Vagina (tissue), 2 donors: ENCODE data around the gene APPL2. TPM values are rescaled to one million over a fixed set of nuclear protein-coding genes. Genes with fewer than 3 reads are reported as not detected.
"Not testable (repeated sequence)": the region's sequence is repeated elsewhere in the genome, so short reads cannot be mapped to it uniquely, and the experiment has no call there.

Source experiments
- DNase-seq, 2 donors: peaks; one replicate each; pipeline ENCODE4 v3.0.0-alpha.2; 2017; ENCODE audit errors: extremely low spot score in 2 of 2
- H3K27ac ChIP-seq: fragments of 200-600 bp; sonication (generic); one replicate; pipeline ENCODE4 v1.5.1; 2019
- H3K27me3 ChIP-seq: fragments of 200-600 bp; sonication (generic); one replicate; pipeline ENCODE4 v1.5.1; 2019
- H3K36me3 ChIP-seq, 2 donors: fragments of 200-600 bp; sonication (generic); one replicate each; pipeline ENCODE4 v1.5.1; 2017 to 2019
- H3K4me1 ChIP-seq: fragments of 200-600 bp; sonication (generic); one replicate; pipeline ENCODE4 v1.5.1; 2019
- H3K4me3 ChIP-seq, 2 donors: fragments of 200-600 bp; sonication (generic); 1 replicate in 1 of 2; 2 replicates in 1 of 2; pipeline ENCODE4 v1.5.1; 2016 to 2019
- H3K9me3 ChIP-seq: fragments of 200-600 bp; sonication (generic); one replicate; pipeline ENCODE4 v1.5.1; 2019
- CTCF ChIP-seq, 3 experiments: fragments of 450-650 bp in 2 of 3; fragments of 200-600 bp in 1 of 3; sonication (generic) in 1 of 3; IDR thresholded peaks; one replicate each; pipeline ENCODE4 v1.5.1; 2017 to 2019; ENCODE audit warnings: antibody characterized with exemption in 3 of 3, mild to moderate bottlenecking in 2 of 3, moderate library complexity in 2 of 3
- POLR2A ChIP-seq, 2 donors: fragments of 450-650 bp; IDR thresholded peaks; one replicate each; pipeline ENCODE4 v1.6.1; 2017; ENCODE audit warnings: antibody characterized with exemption in 2 of 2, mild to moderate bottlenecking in 2 of 2, moderate library complexity in 2 of 2
- POLR2AphosphoS5 ChIP-seq, 2 donors: sonication (generic); formaldehyde crosslinking; IDR thresholded peaks; one replicate each; pipeline ENCODE4 v1.9.0; 2017; ENCODE audit warnings: antibody characterized with exemption in 2 of 2, mild to moderate bottlenecking in 2 of 2, low read depth in 1 of 2; ENCODE audit not compliant: insufficient read depth in 1 of 2
- intact Hi-C: fragments of 100-400 bp; cut with DNase I; formaldehyde crosslinking; loops from one replicate; pipeline ENCODE4 v1.15.1; 2023
- total RNA-seq: library from RNA; depleted of rRNA; stranded (reverse); fragments of >200 nt; gene quantifications from one replicate; pipeline ENCODE4 v1.2.3, GENCODE V29; 2016

The APPL2 gene
- total RNA-seq, 1 donor from 2014 or later, result 48.1 TPM

- DNase-seq, result no peak
- H3K36me3 ChIP-seq, result no peaks in the 10 kb centered on the region
- no peak overlapping the region for H3K4me3 ChIP-seq
- TF ChIP-seq POLR2A (IDR thresholded peaks at IDR 0.05) (no peak), CTCF (IDR thresholded peaks at IDR 0.05) (no peak), POLR2AphosphoS5 (IDR thresholded peaks at IDR 0.05; ENCODE audit: insufficient read depth in 1 of 2, low read depth in 1 of 2) (no peak)
- H3K27ac ChIP-seq, result peak overlapping the region; percentile 66
- no peaks in the 10 kb centered on the region for H3K27me3 ChIP-seq
- peaks cover 39% of the 10 kb centered on the region for H3K4me1 ChIP-seq
- H3K9me3 ChIP-seq, result no peaks in the 10 kb centered on the region
- intact Hi-C loops, result no loop called here
These were observed 20.9 kb upstream of the APPL2 start for GRCh38 chr12:105256921-105257320.

- Histone ChIP-seq H3K4me1 (peaks cover 39% of the 10 kb centered on the region), H3K27ac (peak overlapping the region; percentile 66)
- DNase-seq, H3K36me3 ChIP-seq, H3K4me3 ChIP-seq, intact Hi-C loops, H3K9me3 ChIP-seq, H3K27me3 ChIP-seq: not testable (repeated sequence)
These were observed 20.5 kb upstream of the APPL2 start for GRCh38 chr12:105256431-105256830.

DNA sequence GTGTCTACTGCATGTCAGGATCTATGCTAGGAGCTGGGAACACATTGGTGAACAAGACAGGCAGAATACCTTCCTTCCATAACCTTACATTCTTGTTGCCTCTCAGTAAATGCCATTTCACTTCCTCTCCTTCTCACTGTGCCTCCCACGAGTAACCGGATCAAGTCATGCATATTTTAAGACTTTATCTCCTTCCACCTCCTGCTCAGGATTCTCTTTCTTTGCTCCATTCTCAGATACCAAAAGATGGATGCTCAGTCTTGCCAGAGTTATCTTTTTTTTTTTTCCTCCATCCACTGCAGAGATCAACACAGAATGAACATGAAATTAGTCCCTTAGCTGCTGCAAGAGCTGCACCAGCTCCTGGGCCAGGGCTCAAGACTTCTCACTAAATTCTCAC lies 20.0 kb upstream of the APPL2 start:
- no peak for DNase-seq
- intact Hi-C loops, result no loop called here
- Histone ChIP-seq H3K27ac (no peak overlapping the region), H3K4me3 (no peak overlapping the region), H3K9me3 (no peaks in the 10 kb centered on the region), H3K27me3 (no peaks in the 10 kb centered on the region), H3K4me1 (peaks cover 39% of the 10 kb centered on the region), H3K36me3 (no peaks in the 10 kb centered on the region)
- TF ChIP-seq CTCF (IDR thresholded peaks at IDR 0.05), result no peak
- no peak for TF ChIP-seq POLR2AphosphoS5 (IDR thresholded peaks at IDR 0.05; ENCODE audit: insufficient read depth in 1 of 2, low read depth in 1 of 2)

GRCh38 chr12:105253866-105254513 lies 18.0 kb upstream of the APPL2 start:
- Histone ChIP-seq H3K27me3 (no peaks in the 10 kb centered on the region), H3K36me3 (no peaks in the 10 kb centered on the region), H3K4me3 (no peak overlapping the region), H3K9me3 (no peaks in the 10 kb centered on the region), H3K27ac (peak overlapping the region; percentile 43), H3K4me1 (peaks cover 39% of the 10 kb centered on the region)
- no peak for TF ChIP-seq POLR2AphosphoS5 (IDR thresholded peaks at IDR 0.05; ENCODE audit: insufficient read depth in 1 of 2, low read depth in 1 of 2)
- DNase-seq, result no peak
- intact Hi-C loops, result no loop called here

- Histone ChIP-seq H3K4me1 (peaks cover 39% of the 10 kb centered on the region), H3K27me3 (no peaks in the 10 kb centered on the region), H3K9me3 (no peaks in the 10 kb centered on the region), H3K4me3 (no peak overlapping the region), H3K27ac (peak overlapping the region; percentile 43), H3K36me3 (no peaks in the 10 kb centered on the region)
- no peak for DNase-seq
- no peak for TF ChIP-seq CTCF (IDR thresholded peaks at IDR 0.05)
- TF ChIP-seq POLR2A (IDR thresholded peaks at IDR 0.05), result no peak
- TF ChIP-seq POLR2AphosphoS5 (IDR thresholded peaks at IDR 0.05; ENCODE audit: insufficient read depth in 1 of 2, low read depth in 1 of 2), result no peak
- intact Hi-C loops, result no loop called here
These were observed 16.9 kb upstream of the APPL2 start for GRCh38 chr12:105252901-105253300.

GRCh38 chr12:105245776-105246427 lies 9.9 kb upstream of the APPL2 start:
- H3K27me3 ChIP-seq, intact Hi-C loops, H3K36me3 ChIP-seq, H3K4me3 ChIP-seq, H3K4me1 ChIP-seq, H3K9me3 ChIP-seq, DNase-seq, H3K27ac ChIP-seq: not testable (repeated sequence)
